IMR-90 (cell line): ENCODE data around the gene ENPP3.

ENCODE experiments used
- BHLHE40 ChIP-seq: fragments of 150-350 bp; IDR thresholded peaks from 2 replicates; pipeline ENCODE4 v1.6.1; 2016; ENCODE audit warnings: mild to moderate bottlenecking, low read depth, low read length
- CEBPB ChIP-seq: IDR thresholded peaks from 2 replicates; pipeline ENCODE4 v1.6.1; 2012; ENCODE audit warnings: low read depth, low read length, improper control_type of control experiment
- FOS ChIP-seq: fragments of 150-350 bp; IDR thresholded peaks from 2 replicates; pipeline ENCODE4 v1.6.1; 2016; ENCODE audit warnings: low read depth, low read length
- MAZ ChIP-seq: IDR thresholded peaks from 2 replicates; pipeline ENCODE4 v1.6.1; 2012; ENCODE audit warnings: low read depth, mild to moderate bottlenecking, low read length, improper control_type of control experiment, moderate library complexity, borderline replicate concordance
- MXI1 ChIP-seq: IDR thresholded peaks from 2 replicates; pipeline ENCODE4 v1.6.1; 2012; ENCODE audit warnings: low read depth, mild to moderate bottlenecking, low read length, moderate library complexity, borderline replicate concordance
- NFE2L2 ChIP-seq: fragments of 150-350 bp; IDR thresholded peaks from 2 replicates; pipeline ENCODE4 v1.6.1; 2016; ENCODE audit warnings: low read depth, mild to moderate bottlenecking, low read length
- POLR2A ChIP-seq: IDR thresholded peaks from 2 replicates; pipeline ENCODE4 v1.6.1; 2012; ENCODE audit warnings: mild to moderate bottlenecking, low read depth, low read length
- RAD21 ChIP-seq: IDR thresholded peaks from 2 replicates; pipeline ENCODE4 v1.6.1; 2012; ENCODE audit warnings: low read length, improper control_type of control experiment
- RCOR1 ChIP-seq: IDR thresholded peaks from 2 replicates; pipeline ENCODE4 v1.6.1; 2012; ENCODE audit warnings: mild to moderate bottlenecking, low read length, improper control_type of control experiment; ENCODE audit not compliant: insufficient replicate concordance
- RFX5 ChIP-seq: IDR thresholded peaks from 2 replicates; pipeline ENCODE4 v1.8.0; 2012; ENCODE audit warnings: low read depth, mild to moderate bottlenecking, low read length, moderate library complexity
- SMC3 ChIP-seq: fragments of 150-350 bp; IDR thresholded peaks from 2 replicates; pipeline ENCODE4 v1.6.1; 2016; ENCODE audit warnings: low read depth, mild to moderate bottlenecking, antibody characterized with exemption, low read length, moderate library complexity
- TF ChIP-seq, protein P1 (sequence below): conservative IDR thresholded peaks from 2 replicates; pipeline ENCODE4 v1.5.1; 2012; ENCODE audit warnings: mild to moderate bottlenecking, low read depth, low read length, improper control_type of control experiment
- TF ChIP-seq, protein P2 (sequence below): fragments of 150-350 bp; IDR thresholded peaks from 2 replicates; pipeline ENCODE4 v1.6.1; 2016; ENCODE audit warnings: low read depth, mild to moderate bottlenecking, low read length, moderate library complexity, borderline replicate concordance

GRCh38 chr6:131658287-131658686 lies 21.2 kb downstream of the ENPP3 start:
- no peak for TF ChIP-seq MXI1
- TF ChIP-seq, protein P1, sequence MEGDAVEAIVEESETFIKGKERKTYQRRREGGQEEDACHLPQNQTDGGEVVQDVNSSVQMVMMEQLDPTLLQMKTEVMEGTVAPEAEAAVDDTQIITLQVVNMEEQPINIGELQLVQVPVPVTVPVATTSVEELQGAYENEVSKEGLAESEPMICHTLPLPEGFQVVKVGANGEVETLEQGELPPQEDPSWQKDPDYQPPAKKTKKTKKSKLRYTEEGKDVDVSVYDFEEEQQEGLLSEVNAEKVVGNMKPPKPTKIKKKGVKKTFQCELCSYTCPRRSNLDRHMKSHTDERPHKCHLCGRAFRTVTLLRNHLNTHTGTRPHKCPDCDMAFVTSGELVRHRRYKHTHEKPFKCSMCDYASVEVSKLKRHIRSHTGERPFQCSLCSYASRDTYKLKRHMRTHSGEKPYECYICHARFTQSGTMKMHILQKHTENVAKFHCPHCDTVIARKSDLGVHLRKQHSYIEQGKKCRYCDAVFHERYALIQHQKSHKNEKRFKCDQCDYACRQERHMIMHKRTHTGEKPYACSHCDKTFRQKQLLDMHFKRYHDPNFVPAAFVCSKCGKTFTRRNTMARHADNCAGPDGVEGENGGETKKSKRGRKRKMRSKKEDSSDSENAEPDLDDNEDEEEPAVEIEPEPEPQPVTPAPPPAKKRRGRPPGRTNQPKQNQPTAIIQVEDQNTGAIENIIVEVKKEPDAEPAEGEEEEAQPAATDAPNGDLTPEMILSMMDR: no peak
- no peak for TF ChIP-seq RFX5
- TF ChIP-seq POLR2A: no peak
- TF ChIP-seq SMC3: no peak
- TF ChIP-seq FOS: no peak
- TF ChIP-seq RAD21: no peak
- TF ChIP-seq BHLHE40: no peak
- no peak for TF ChIP-seq RCOR1
- TF ChIP-seq NFE2L2: no peak
- no peak for TF ChIP-seq CEBPB
- TF ChIP-seq, protein P2, sequence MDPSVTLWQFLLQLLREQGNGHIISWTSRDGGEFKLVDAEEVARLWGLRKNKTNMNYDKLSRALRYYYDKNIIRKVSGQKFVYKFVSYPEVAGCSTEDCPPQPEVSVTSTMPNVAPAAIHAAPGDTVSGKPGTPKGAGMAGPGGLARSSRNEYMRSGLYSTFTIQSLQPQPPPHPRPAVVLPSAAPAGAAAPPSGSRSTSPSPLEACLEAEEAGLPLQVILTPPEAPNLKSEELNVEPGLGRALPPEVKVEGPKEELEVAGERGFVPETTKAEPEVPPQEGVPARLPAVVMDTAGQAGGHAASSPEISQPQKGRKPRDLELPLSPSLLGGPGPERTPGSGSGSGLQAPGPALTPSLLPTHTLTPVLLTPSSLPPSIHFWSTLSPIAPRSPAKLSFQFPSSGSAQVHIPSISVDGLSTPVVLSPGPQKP: no peak
- TF ChIP-seq MAZ: no peak
